HEK293 (cell line): ENCODE results near the gene TMEM240.
"Not testable (repeated sequence)": the region's sequence is repeated elsewhere in the genome, so short reads cannot be mapped to it uniquely, and the experiment has no call there.

Source experiments
- BCL11A ChIP-seq: fragments of 450-650 bp; formaldehyde crosslinking; IDR thresholded peaks from 2 replicates; pipeline ENCODE4 v1.5.1; 2016; ENCODE audit warnings: low read depth, missing biosample characterization, missing genetic modification characterization
- ZNF274 ChIP-seq, 2 experiments: fragments of 200-500 bp in 1 of 2; fragments of 450-650 bp in 1 of 2; sonication (Bioruptor generic) in 1 of 2; formaldehyde crosslinking in 1 of 2; IDR thresholded peaks; 2 replicates each; pipeline versions ENCODE4 v1.5.1 to v1.6.1; 2014 to 2016; ENCODE audit warnings: borderline replicate concordance in 1 of 2, inconsistent platforms in 1 of 2, low read length in 1 of 2, missing biosample characterization in 1 of 2, missing genetic modification characterization in 1 of 2
- ZNF596 ChIP-seq: fragments of 450-650 bp; IDR thresholded peaks from 2 replicates; pipeline ENCODE4 v1.5.0; 2018; ENCODE audit warnings: missing biosample characterization, mild to moderate bottlenecking, missing genetic modification characterization, moderate library complexity
- ZNF639 ChIP-seq: fragments of 450-650 bp; formaldehyde crosslinking; IDR thresholded peaks from 2 replicates; pipeline ENCODE4 v1.5.1; 2016; ENCODE audit warnings: missing biosample characterization, missing genetic modification characterization

DNA sequence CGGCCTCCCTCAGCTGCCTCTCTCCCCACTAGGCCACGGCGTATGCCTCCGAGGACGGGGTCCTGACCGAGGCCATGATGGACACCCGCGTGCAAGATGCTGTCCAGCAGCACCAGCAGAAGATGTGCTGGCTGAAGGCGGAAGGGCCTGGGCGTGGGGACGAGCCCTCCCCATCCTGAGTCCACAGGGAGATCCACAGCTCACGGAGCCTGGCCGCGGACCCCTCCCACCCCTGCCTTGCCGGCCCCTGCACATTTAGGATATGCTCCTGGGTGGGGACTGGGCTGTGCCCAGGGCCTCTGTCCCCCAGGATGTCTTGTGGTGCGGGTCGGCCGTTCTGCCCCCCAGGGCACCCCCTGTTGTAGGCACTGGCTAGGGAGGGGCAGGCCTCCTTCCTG lies 6.5 kb downstream of the TMEM240 start:
- not testable (repeated sequence) for TF ChIP-seq ZNF639 (tag by site-specific recombination); ZNF274 (IDR thresholded peaks at IDR 0.05; ENCODE audit: low read length); ZNF274 (tag by site-specific recombination; IDR thresholded peaks at IDR 0.05; ENCODE audit: borderline replicate concordance); BCL11A; ZNF596 (tag by site-specific recombination)
